GM19468 (cell line): ENCODE measurements around the gene COL7A1.
"Not testable (repeated sequence)": the region's sequence is repeated elsewhere in the genome, so short reads cannot be mapped to it uniquely, and the experiment has no call there.

ENCODE experiments used
- ATAC-seq: cut with Tn5 transposase; IDR thresholded peaks from one replicate; pipeline ENCODE4 v1.9.1; 2021; ENCODE audit warnings: mild to moderate bottlenecking, moderate library complexity, moderate number of reproducible peaks; ENCODE audit not compliant: unreplicated experiment; ENCODE audit errors: extremely low read depth

The COL7A1 gene

DNA sequence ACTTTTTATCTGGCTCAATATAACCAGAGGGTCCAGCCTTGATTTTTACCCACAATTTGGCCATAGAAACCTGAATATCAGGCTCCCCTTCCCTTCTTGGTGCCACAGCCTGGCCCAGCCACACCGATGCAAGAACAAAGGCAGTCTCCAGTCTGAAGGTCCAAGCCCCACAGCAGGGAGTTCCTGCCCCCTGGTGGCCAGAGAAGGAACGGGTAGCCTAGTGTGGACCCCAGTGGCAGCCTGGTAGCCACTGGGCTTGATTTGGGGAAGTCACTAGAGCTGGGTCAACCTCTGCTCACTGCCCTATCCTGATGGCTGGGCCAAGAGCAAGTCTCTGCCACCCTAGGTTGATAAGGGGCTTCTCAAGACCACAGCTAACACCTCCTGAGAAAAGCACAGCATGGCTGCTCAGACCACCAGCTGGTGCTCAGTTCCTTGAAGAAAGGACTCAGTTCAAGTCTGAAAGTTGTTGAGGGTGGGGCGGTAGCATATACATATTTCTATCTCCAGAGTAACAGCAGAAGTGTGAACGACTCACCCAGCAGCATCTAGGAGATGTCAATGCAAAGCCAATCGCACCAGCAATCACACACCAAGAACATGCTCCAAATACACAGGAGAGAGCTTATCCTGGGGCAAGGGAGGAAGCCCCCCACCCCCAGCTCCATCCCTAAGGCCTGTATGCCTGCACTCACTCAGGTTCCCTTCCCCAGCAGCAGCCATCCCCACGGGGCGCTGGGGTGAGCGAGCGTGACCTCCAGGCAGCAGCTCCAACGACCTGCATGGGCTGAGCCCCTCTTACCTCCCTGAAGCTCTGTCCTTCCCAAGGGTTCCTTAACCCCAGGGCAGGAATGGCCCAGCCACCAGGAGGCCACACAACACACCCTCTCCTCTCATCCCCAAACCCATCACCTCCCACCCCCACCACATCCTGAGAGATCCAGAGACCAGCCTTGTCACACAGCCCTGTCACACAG, 46.1 kb downstream of the COL7A1 start:
- no peak for ATAC-seq

DNA sequence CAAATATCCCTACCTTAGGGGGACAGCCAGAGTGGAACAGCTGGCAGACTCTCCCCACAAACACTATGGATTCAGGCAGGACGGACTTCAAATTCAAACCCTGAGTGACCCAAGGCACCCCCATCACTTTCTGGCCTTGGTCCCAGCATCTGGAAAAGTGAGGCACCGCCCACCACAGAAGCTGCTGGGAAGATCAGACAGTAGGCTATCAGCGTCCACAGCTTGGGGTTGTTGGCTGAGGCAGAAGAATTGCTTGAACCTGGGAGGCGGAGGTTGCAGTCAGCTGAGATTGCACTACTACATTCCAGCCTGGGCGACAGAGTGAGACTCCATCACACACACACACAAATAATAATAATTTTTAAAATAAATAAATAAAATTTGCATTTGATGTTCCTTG, 47.0 kb downstream of the COL7A1 start:
- no peak for ATAC-seq

DNA sequence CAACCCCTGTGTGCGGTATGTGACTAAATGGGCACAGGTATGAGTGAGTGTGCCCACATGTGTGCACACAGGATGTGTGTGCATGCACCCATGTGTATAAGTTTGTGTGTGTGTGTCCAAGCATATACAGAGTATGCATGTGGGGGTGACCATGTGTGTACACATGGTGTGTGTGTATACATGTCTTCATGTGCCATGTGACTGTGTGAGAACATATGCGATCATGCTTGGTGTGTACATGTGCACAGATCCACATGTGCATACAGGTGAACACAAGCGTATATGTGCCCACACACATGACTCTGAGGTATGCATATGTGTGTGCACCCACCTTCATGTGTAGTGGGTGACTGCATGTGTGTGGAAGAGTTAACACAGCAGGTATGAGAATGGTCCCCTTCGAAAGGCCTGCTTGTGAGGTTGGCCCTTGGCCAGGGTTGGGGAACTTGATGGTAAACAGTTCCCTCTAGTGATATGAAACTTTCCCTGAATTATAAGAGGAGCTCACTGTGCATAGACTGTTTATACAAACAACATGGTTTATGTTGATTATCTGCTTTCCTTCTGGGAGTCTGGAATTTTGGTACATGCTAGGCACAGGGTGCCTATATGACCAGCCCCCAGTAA, 48.8 kb downstream of the COL7A1 start:
- ATAC-seq: no peak

DNA sequence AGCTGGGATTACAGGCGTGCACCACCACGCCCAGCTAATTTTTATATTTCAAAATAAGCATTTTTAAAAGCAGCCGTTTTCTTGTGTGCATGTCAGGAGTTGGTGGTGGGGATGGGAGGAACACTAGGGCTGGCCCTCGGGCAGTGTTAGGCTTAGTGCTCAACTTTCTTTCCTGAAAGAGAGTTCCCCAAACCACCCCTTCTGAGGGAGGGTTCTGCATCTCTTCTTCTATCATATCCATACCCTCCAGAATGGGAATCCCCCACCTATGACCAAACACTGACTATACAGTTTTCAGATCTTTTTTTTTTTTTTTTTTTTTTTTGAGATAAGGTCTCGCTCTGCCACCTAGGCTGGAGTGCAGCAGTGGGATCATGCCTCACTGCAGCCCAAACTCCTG, 51.0 kb downstream of the COL7A1 start:
- no peak for ATAC-seq

- ATAC-seq: no peak
Measured at GRCh38 chr3:48543271-48543866, 51.8 kb downstream of the COL7A1 start.

- ATAC-seq: no peak
Measured at GRCh38 chr3:48538451-48538850, 56.7 kb downstream of the COL7A1 start.

DNA sequence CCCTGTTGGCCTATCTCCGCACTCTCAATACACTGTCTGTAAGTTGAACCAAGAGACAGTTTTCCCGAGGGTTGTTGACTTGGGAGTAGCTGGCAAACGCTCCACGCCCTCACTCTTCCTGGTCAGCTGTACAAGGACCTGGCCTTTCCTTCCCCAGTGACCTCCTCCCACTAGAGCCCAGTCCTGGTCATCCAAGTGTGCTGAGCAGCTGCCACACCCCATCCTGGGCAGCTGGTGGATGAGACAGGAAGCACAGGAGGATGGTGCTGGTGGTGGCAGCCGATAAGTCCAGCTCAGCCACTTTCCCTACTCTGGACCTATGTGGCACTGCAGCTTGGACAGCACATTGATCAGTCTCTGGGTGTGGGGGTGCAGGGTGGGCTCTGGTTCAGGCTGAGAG, 58.3 kb downstream of the COL7A1 start:
- ATAC-seq: no peak

DNA sequence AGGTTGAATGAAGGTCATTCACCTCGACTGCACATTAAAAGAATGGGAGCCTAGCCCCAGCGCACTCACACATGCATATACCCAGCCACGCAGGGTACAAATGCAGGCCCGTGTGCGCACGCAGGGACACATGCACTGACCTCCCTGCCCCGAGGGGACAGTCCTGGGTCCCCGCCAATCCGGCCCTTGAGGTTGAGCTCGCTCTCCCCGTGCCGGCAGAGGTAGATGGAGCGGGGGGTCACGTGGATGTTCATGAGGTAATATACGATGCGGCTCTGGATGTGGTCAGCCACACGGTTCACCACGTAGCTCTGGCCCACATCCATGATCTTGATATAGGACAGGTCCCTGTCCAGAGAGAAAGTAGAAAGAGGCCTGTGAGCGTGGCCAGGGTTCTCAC, 59.0 kb downstream of the COL7A1 start:
- no peak for ATAC-seq

DNA sequence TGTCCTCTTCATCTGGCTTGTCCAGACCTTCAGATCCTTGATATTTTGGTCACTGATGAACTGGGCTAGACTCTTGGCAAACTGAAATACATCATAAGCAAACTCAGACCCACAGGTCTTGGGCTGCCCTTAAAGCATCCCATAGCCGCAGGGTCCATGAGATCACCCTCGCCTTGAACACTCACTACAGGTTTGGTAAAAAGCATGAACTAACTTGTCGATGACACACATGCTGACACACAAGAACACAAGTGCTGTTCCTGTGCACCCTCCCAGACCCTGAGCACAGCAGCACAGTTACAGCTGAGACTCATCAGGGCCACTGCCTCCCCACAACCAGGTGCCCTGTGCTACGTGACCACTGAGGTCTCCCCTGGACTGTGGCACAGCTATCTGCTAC, 59.6 kb downstream of the COL7A1 start:
- no peak for ATAC-seq

DNA sequence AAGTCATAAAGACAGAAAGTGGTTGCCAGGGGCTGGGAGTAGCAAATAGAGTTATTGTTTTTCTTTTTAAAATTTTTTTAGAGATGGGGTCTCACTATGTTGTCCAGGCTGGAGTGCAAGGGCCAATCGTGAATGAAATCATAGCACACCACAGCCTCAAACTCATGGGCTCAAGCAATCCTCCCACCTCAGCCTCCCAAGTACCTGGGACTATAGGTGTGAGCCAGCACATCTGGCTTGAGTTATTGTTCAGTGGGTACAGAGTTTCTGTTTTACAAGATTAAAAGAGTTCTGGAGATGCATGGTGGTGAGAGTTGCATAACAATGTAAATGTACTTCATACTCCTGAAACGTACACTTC, 62.2 kb downstream of the COL7A1 start:
- no peak for ATAC-seq

GRCh38 chr3:48532271-48532976, 62.7 kb downstream of the COL7A1 start:
- no peak for ATAC-seq

- ATAC-seq: not testable (repeated sequence)
Measured at GRCh38 chr3:48530701-48531100, 64.4 kb downstream of the COL7A1 start.

GRCh38 chr3:48528754-48529153, 66.4 kb downstream of the COL7A1 start:
- no peak for ATAC-seq

DNA sequence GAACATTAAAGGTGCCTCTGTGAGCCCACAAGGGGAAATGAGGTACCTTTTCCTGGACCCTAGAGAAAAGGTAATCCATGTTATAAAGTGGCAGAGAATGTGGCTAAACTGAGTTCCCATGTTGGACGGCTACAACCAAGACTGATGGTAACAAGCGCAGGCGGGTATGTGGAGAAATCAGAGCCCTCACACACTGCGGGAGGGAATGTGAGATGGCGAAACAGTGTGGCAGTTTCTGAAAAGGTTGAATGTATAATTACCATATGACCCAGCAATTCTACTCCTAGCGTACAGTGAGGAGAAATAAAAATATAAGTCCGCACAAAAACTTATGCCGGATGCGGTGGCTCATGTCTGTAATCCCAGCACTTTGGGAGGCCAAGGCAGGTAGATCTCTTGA, 67.1 kb downstream of the COL7A1 start:
- ATAC-seq: no peak

DNA sequence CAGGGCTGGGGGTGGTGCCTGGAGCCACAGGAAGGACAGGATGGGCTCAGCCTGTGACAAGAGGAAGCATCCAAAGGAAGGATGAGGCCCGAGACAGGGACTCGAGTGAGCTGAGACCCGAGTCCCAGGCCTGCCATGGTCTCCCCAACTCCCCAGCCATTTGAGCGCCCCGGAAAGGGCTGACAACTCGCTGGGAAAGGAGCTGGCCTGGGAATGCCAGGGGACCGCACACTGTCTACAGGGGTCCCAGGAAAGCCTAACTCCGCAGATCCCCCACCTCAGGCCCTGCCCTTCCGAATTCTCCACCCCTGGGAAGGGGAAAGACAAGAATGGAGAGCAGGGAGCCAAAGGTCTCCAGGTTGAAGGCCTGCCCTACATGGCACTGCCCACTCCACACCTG, 70.2 kb downstream of the COL7A1 start:
- no peak for ATAC-seq

GRCh38 chr3:48521635-48522034, 73.5 kb downstream of the COL7A1 start:
- ATAC-seq: no peak

GRCh38 chr3:48519277-48519643, 75.9 kb downstream of the COL7A1 start:
- ATAC-seq: no peak

GRCh38 chr3:48518638-48519276, 76.4 kb downstream of the COL7A1 start:
- ATAC-seq: no peak

DNA sequence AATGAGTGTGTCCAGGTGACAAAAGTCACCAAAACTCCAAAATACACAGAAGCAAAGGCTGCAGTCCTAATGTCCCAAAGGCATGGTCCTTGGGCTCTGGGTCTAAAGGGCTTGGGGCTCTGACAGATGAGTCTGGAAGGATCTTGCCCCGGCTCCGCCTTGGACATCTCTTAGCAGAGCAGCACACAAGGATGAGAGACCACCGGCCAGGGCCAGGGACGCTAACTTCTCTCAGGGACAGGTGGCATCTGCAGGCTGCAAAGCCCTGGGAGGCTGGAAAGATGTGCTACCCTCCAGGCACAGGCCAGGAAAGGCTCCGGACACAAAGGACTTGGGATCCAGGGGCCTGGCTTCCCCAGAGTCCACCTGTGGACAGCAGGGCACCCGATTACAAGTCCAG, 77.1 kb downstream of the COL7A1 start:
- ATAC-seq: no peak

- ATAC-seq: no peak
Measured at GRCh38 chr3:48516571-48516970, 78.6 kb downstream of the COL7A1 start.
